Activated naive CD4-positive, alpha-beta T cell treated with anti-CD3 and anti-CD28 coated beads, Interleukin-2, amount 50 U/mL, for 24 hours (primary cell): ENCODE results near the gene ZMYM5.
"Not testable (repeated sequence)": the region's sequence is repeated elsewhere in the genome, so short reads cannot be mapped to it uniquely, and the experiment has no call there.

ENCODE experiments used
- H3K27ac Mint-ChIP-seq: one replicate; pipeline ENCODE4 v1.8.0; 2021; ENCODE audit warnings: mild to moderate bottlenecking, mixed read lengths
- H3K27me3 Mint-ChIP-seq: one replicate; pipeline ENCODE4 v1.8.0; 2021; ENCODE audit warnings: mixed read lengths
- H3K36me3 Mint-ChIP-seq: one replicate; pipeline ENCODE4 v1.8.0; 2021; ENCODE audit warnings: mixed read lengths
- H3K4me1 Mint-ChIP-seq: one replicate; pipeline ENCODE4 v1.8.0; 2021; ENCODE audit warnings: mixed read lengths
- H3K4me3 Mint-ChIP-seq: one replicate; pipeline ENCODE4 v1.8.0; 2021; ENCODE audit warnings: mild to moderate bottlenecking, mixed read lengths
- H3K9me3 Mint-ChIP-seq: one replicate; pipeline ENCODE4 v1.8.0; 2021; ENCODE audit warnings: mixed read lengths

ZMYM5 gene

GRCh38 chr13:19782727-19783682 is 80.4 kb downstream of the ZMYM5 start, which contains the start of gene PSPC1:
PSPC1 (minus strand) TSS chr13:19782945; CDS start chr13:19782757, 188 bp downstream.
- peak within 1 kb of the TSS; percentile 94 for H3K4me3 Mint-ChIP-seq
- H3K27ac Mint-ChIP-seq, result peak within 1 kb of the TSS; percentile 99
- H3K27me3 Mint-ChIP-seq, H3K9me3 Mint-ChIP-seq, H3K4me1 Mint-ChIP-seq, H3K36me3 Mint-ChIP-seq: not testable (repeated sequence)

- H3K4me3 Mint-ChIP-seq, result peak overlapping the region; percentile 94
- peak overlapping the region; percentile 99 for H3K27ac Mint-ChIP-seq
- no peaks in the 10 kb centered on the region for H3K9me3 Mint-ChIP-seq
- H3K27me3 Mint-ChIP-seq, result no peaks in the 10 kb centered on the region
- peaks cover 4% of the 10 kb centered on the region for H3K4me1 Mint-ChIP-seq
- peaks cover 2% of the 10 kb centered on the region for H3K36me3 Mint-ChIP-seq
These were observed 81.3 kb downstream of the ZMYM5 start for GRCh38 chr13:19782049-19782726.

GRCh38 chr13:19781526-19781925 is 81.9 kb downstream of the ZMYM5 start:
- Mint-ChIP-seq H3K27ac (peak overlapping the region; percentile 84), H3K4me1 (peaks cover 4% of the 10 kb centered on the region), H3K36me3 (peaks cover 2% of the 10 kb centered on the region), H3K4me3 (peak overlapping the region; percentile 94), H3K9me3 (no peaks in the 10 kb centered on the region), H3K27me3 (no peaks in the 10 kb centered on the region)

GRCh38 chr13:19780753-19781418 is 82.6 kb downstream of the ZMYM5 start:
- H3K4me1 Mint-ChIP-seq, H3K27me3 Mint-ChIP-seq, H3K9me3 Mint-ChIP-seq, H3K27ac Mint-ChIP-seq, H3K36me3 Mint-ChIP-seq: not testable (repeated sequence)
- H3K4me3 Mint-ChIP-seq, result peak overlapping the region; percentile 94
